K562 (cell line): Measurements from ENCODE around the gene RACK1. TPM values are rescaled to one million over a fixed set of nuclear protein-coding genes. Genes with fewer than 3 reads are reported as not detected.
A peak's percentile ranks its signal among the peaks of the same experiment; 100 is the strongest.

ENCODE experiments used
- BRF1 ChIP-seq: IDR thresholded peaks from 3 replicates; pipeline ENCODE4 v1.6.1; 2011; ENCODE audit warnings: borderline replicate concordance, mild to moderate bottlenecking; ENCODE audit not compliant: insufficient read length; ENCODE audit errors: extremely low read depth
- CTCFL ChIP-seq: IDR thresholded peaks from 2 replicates; pipeline ENCODE4 v1.6.1; 2011; ENCODE audit warnings: borderline replicate concordance, low read depth, mild to moderate bottlenecking, moderate library complexity, low read length; ENCODE audit not compliant: insufficient read depth, poor library complexity, severe bottlenecking
- FOXK1 ChIP-seq: sonication (generic); formaldehyde crosslinking; IDR thresholded peaks from 2 replicates; pipeline ENCODE4 v1.8.0; 2022; ENCODE audit warnings: missing genetic modification reagents, mild to moderate bottlenecking, borderline replicate concordance
- FOXK2 ChIP-seq, 2 experiments: fragments of 450-650 bp; IDR thresholded peaks in 1 of 2; conservative IDR thresholded peaks in 1 of 2; 2 replicates each; pipeline ENCODE4 v1.6.1; 2016; ENCODE audit warnings: low read depth in 2 of 2, mild to moderate bottlenecking in 1 of 2
- GABPB2 ChIP-seq: fragments of 250-450 bp; sonication (Bioruptor Pico); conservative IDR thresholded peaks from 2 replicates; pipeline ENCODE4 v1.5.1; 2021; ENCODE audit warnings: mild to moderate bottlenecking
- GTF2B ChIP-seq: IDR thresholded peaks from 2 replicates; pipeline ENCODE4 v1.6.1; 2011; ENCODE audit not compliant: insufficient read length; ENCODE audit errors: extremely low read depth
- HCFC1 ChIP-seq: IDR thresholded peaks from 2 replicates; pipeline ENCODE4 v1.6.1; 2012; ENCODE audit warnings: low read depth, low read length, improper control_type of control experiment
- HMG20A ChIP-seq: fragments of 450-650 bp; formaldehyde crosslinking; conservative IDR thresholded peaks from 2 replicates; pipeline ENCODE4 v1.4.0; 2020; ENCODE audit warnings: mild to moderate bottlenecking, mixed read lengths
- MAX ChIP-seq: sonication (generic); formaldehyde crosslinking; IDR thresholded peaks from 2 replicates; pipeline ENCODE4 v1.9.0; 2022; ENCODE audit warnings: mild to moderate bottlenecking, missing genetic modification reagents
- MEF2A ChIP-seq: IDR thresholded peaks from 2 replicates; pipeline ENCODE4 v1.6.1; 2011; ENCODE audit warnings: low read depth, mild to moderate bottlenecking, low read length, moderate library complexity; ENCODE audit not compliant: control insufficient read depth
- MXI1 ChIP-seq: IDR thresholded peaks from 2 replicates; pipeline ENCODE4 v1.6.1; 2011; ENCODE audit warnings: low read depth, mild to moderate bottlenecking, improper control_type of control experiment, low read length
- MYC ChIP-seq, 2 experiments: fragments of 250-450 bp in 1 of 2; sonication (Bioruptor Pico) in 1 of 2; IDR thresholded peaks; 2 replicates each; pipeline versions ENCODE4 v1.5.1 to v1.6.1; 2012 to 2021; ENCODE audit warnings: low read depth in 2 of 2, borderline replicate concordance in 1 of 2, improper control_type of control experiment in 1 of 2, low read length in 1 of 2, mild to moderate bottlenecking in 1 of 2, moderate library complexity in 1 of 2
- NFYB ChIP-seq: IDR thresholded peaks from 2 replicates; pipeline ENCODE4 v1.6.1; 2011; ENCODE audit warnings: mild to moderate bottlenecking, moderate library complexity; ENCODE audit not compliant: insufficient read length; ENCODE audit errors: extremely low read depth
- POLR2A ChIP-seq: fragments of 450-650 bp; conservative IDR thresholded peaks from 2 replicates; pipeline ENCODE4 v1.6.1; 2016
- POLR2G ChIP-seq: fragments of 200-400 bp; formaldehyde crosslinking; IDR thresholded peaks from 2 replicates; pipeline ENCODE4 v1.6.1; 2017; ENCODE audit warnings: low read depth, mild to moderate bottlenecking, antibody characterized with exemption, low read length, moderate library complexity
- RB1 ChIP-seq: fragments of 450-650 bp; IDR thresholded peaks from 2 replicates; pipeline ENCODE4 v1.6.1; 2017; ENCODE audit warnings: low read depth, mild to moderate bottlenecking
- RBM25 ChIP-seq: fragments of 200-400 bp; formaldehyde crosslinking; IDR thresholded peaks from 2 replicates; pipeline ENCODE4 v1.6.1; 2018; ENCODE audit warnings: low read length, low read depth, moderate library complexity; ENCODE audit not compliant: severe bottlenecking
- SETDB1 ChIP-seq: IDR thresholded peaks from one replicate; pipeline ENCODE4 v1.6.1; 2012; ENCODE audit warnings: low read length, control low read depth, inconsistent platforms
- SRSF7 ChIP-seq: fragments of 200-400 bp; formaldehyde crosslinking; optimal IDR thresholded peaks from 2 replicates; pipeline ENCODE3; 2017; ENCODE audit warnings: mild to moderate bottlenecking, low read depth, low read length
- TAF9B ChIP-seq: fragments of 450-650 bp; IDR thresholded peaks from 2 replicates; pipeline ENCODE4 v1.6.1; 2018; ENCODE audit warnings: mild to moderate bottlenecking; ENCODE audit not compliant: partially characterized antibody
- TFAP4 ChIP-seq: sonication (generic); formaldehyde crosslinking; IDR thresholded peaks from 2 replicates; pipeline ENCODE4 v1.8.0; 2022; ENCODE audit warnings: missing genetic modification reagents, mild to moderate bottlenecking, moderate library complexity, borderline replicate concordance
- ZNF239 ChIP-seq: fragments of 250-450 bp; sonication (Bioruptor Pico); IDR thresholded peaks from 2 replicates; pipeline ENCODE4 v1.4.0; 2020; ENCODE audit warnings: mild to moderate bottlenecking
- ZNF354B ChIP-seq: fragments of 250-450 bp; sonication (Bioruptor Pico); IDR thresholded peaks from 2 replicates; pipeline ENCODE4 v1.4.0; 2020
- ZNF696 ChIP-seq: fragments of 250-450 bp; sonication (Bioruptor Pico); conservative IDR thresholded peaks from 2 replicates; pipeline ENCODE4 v1.4.0; 2020; ENCODE audit warnings: mild to moderate bottlenecking, moderate library complexity
- polyA plus RNA-seq, 8 experiments: library from polyadenylated mRNA; depleted of rRNA in 4 of 8; stranded (reverse) in 5 of 8; unstranded in 3 of 8; fragments of >200 nt; fragmentation: Nextera tagmentation in 2 of 8; fragmentation: Illumina TruSeq in 1 of 8; extraction: Ambion mirVana in 2 of 8; extraction: Trizol in 1 of 8; gene quantifications; 2 replicates each; pipeline versions ENCODE4 v1.2.1 to v1.2.3, GENCODE V29; 2011 to 2014; ENCODE audit warnings: inconsistent platforms in 1 of 8, missing spikeins in 1 of 8
- total RNA-seq, 7 experiments: library from RNA; depleted of rRNA in 6 of 7; stranded (reverse); fragments of >200 nt in 6 of 7; fragmentation: Illumina TruSeq in 2 of 7; extraction: Trizol in 2 of 7; gene quantifications; 2 replicates each; pipeline versions ENCODE4 v1.2.1 to v1.2.3, GENCODE V29; 2011 to 2021; ENCODE audit warnings: low replicate concordance in 1 of 7

RACK1 gene
- total and polyA plus RNA-seq, 9 of the 15 experiments (the other 6 are each of a cell fraction or from before 2014, with no cell fraction given): 2,303 to 5,311 (median 3,833) TPM

- TF ChIP-seq GTF2B (peak; percentile 59), ZNF354B (CRISPR knock-in tag) (no peak), CTCFL (no peak), MAX (CRISPR knock-in tag) (peak; percentile 82), TFAP4 (CRISPR knock-in tag) (peak; percentile 72; the same call in 1 of the 2 replicates), RBM25 (peak; percentile 27), HMG20A (CRISPR knock-in tag) (no peak), ZNF696 (CRISPR knock-in tag) (no peak), RB1 (no peak), MXI1 (peak; percentile 70; the same call in 1 of the 2 replicates), POLR2A (peak; percentile 98), POLR2G (peak; percentile 80), ZNF239 (CRISPR knock-in tag) (no peak), MYC (IDR thresholded peaks at IDR 0.05; ENCODE audit: low read depth, low read length) (peak; percentile 94), MYC (CRISPR knock-in tag; IDR thresholded peaks at IDR 0.05; ENCODE audit: borderline replicate concordance, low read depth) (no peak), FOXK1 (CRISPR knock-in tag) (0 out of 2 replicates have a peak, but pooled peaks have one; percentile 20), NFYB (peak; percentile 85), MEF2A (no peak), SETDB1 (no peak), BRF1 (no peak), GABPB2 (no peak), HCFC1 (peak; percentile 36; the same call in 1 of the 2 replicates), TAF9B (peak; percentile 84), SRSF7 (no peak), FOXK2 (conservative IDR thresholded peaks at IDR 0.05 in 1 of 2, IDR thresholded peaks at IDR 0.05 in 1 of 2; ENCODE audit: low read depth in 2 of 2) (peak; percentile 13 to 59; a peak in 2 of 4 replicates)
Observed at GRCh38 chr5:181281077-181281983, 37.6 kb upstream of the RACK1 start (continued).
